Astrocyte of the spinal cord (primary cell): ENCODE results near the gene NHSL2.

Experiments used
- DNase-seq: peaks from one replicate; pipeline ENCODE4 v3.0.0; 2011; ENCODE audit warnings: low read depth, low spot score
- H3K4me3 ChIP-seq: 2 replicates; pipeline ENCODE4 v1.5.1; 2011; ENCODE audit warnings: low read depth, mild to moderate bottlenecking, low read length, moderate library complexity
- CTCF ChIP-seq: IDR thresholded peaks from 2 replicates; pipeline ENCODE4 v1.5.1; 2012; ENCODE audit warnings: low read depth, mild to moderate bottlenecking, low read length, inconsistent platforms
- in situ Hi-C: cut with HindIII; loops from 2 replicates; pipeline ENCODE4 v1.10.0; 2017; ENCODE audit warnings: low sequenced_read_pairs

The NHSL2 gene

GRCh38 chrX:72142094-72142793 is 231.6 kb downstream of the NHSL2 start:
- TF ChIP-seq CTCF, result no peak
- DNase-seq, result no peak
- no peak overlapping the region for H3K4me3 ChIP-seq
- in situ Hi-C loops, result no loop called here

GRCh38 chrX:72142794-72143608 is 232.4 kb downstream of the NHSL2 start:
- no peak for TF ChIP-seq CTCF
- no peak for DNase-seq
- no peak overlapping the region for H3K4me3 ChIP-seq
- in situ Hi-C loops, result no loop called here

GRCh38 chrX:72143609-72143907 is 232.9 kb downstream of the NHSL2 start:
- H3K4me3 ChIP-seq, result no peak overlapping the region
- no peak for DNase-seq
- in situ Hi-C loops, result no loop called here
- no peak for TF ChIP-seq CTCF

- DNase-seq, result no peak
- in situ Hi-C loops, result no loop called here
- no peak for TF ChIP-seq CTCF
- no peak overlapping the region for H3K4me3 ChIP-seq
Measured at GRCh38 chrX:72145181-72145580, 234.5 kb downstream of the NHSL2 start.

- no peak for TF ChIP-seq CTCF
- DNase-seq, result no peak
- H3K4me3 ChIP-seq, result no peak overlapping the region
- in situ Hi-C loops, result no loop called here
Measured at GRCh38 chrX:72146527-72146926, 235.9 kb downstream of the NHSL2 start.

GRCh38 chrX:72158773-72159172 is 248.1 kb downstream of the NHSL2 start:
- H3K4me3 ChIP-seq, result no peak overlapping the region
- no peak for TF ChIP-seq CTCF
- DNase-seq, result no peak
- in situ Hi-C loops, result no loop called here
